Endothelial cell (in vitro differentiated cells): ENCODE measurements around the gene NAT8L. TPM values are rescaled to one million over a fixed set of nuclear protein-coding genes. Genes with fewer than 3 reads are reported as not detected.

ENCODE experiments used
- DNase-seq: peaks from one replicate; pipeline ENCODE4 v3.0.0; 2021; ENCODE audit warnings: low spot score
- H3K27ac Mint-ChIP-seq: one replicate; pipeline ENCODE4 v1.8.0; 2021; ENCODE audit warnings: mixed read lengths, inconsistent platforms; ENCODE audit not compliant: unreplicated experiment
- H3K27me3 Mint-ChIP-seq: one replicate; pipeline ENCODE4 v1.8.0; 2021; ENCODE audit warnings: mild to moderate bottlenecking, moderate library complexity, mixed read lengths, inconsistent platforms; ENCODE audit not compliant: unreplicated experiment
- H3K36me3 Mint-ChIP-seq: one replicate; pipeline ENCODE4 v1.8.0; 2021; ENCODE audit warnings: mild to moderate bottlenecking, low read depth, mixed read lengths, inconsistent platforms; ENCODE audit not compliant: unreplicated experiment
- H3K4me1 Mint-ChIP-seq: one replicate; pipeline ENCODE4 v1.8.0; 2021; ENCODE audit warnings: mild to moderate bottlenecking, mixed read lengths, inconsistent platforms; ENCODE audit not compliant: unreplicated experiment
- H3K4me3 Mint-ChIP-seq: one replicate; pipeline ENCODE4 v1.8.0; 2021; ENCODE audit warnings: mild to moderate bottlenecking, mixed read lengths, inconsistent platforms; ENCODE audit not compliant: unreplicated experiment
- H3K9me3 Mint-ChIP-seq: one replicate; pipeline ENCODE4 v1.8.0; 2021; ENCODE audit warnings: mixed read lengths, inconsistent platforms; ENCODE audit not compliant: unreplicated experiment
- total RNA-seq: library from RNA; stranded (reverse); fragmentation: NEBNext Ultra II Directional; extraction: Animal tissue kit (Norgen Biotek cat#: 25700); gene quantifications from one replicate; pipeline ENCODE4 v1.2.1, GENCODE V29; 2021; ENCODE audit not compliant: unreplicated experiment
- TF ChIP-seq, protein P1 (sequence below): fragments of 200-600 bp; sonication (generic); IDR thresholded peaks from one replicate; pipeline ENCODE4 v1.5.0; 2021; ENCODE audit warnings: antibody characterized with exemption; ENCODE audit not compliant: unreplicated experiment

The NAT8L gene
- total RNA-seq, 1 donor from 2014 or later = 0.36 TPM

DNA sequence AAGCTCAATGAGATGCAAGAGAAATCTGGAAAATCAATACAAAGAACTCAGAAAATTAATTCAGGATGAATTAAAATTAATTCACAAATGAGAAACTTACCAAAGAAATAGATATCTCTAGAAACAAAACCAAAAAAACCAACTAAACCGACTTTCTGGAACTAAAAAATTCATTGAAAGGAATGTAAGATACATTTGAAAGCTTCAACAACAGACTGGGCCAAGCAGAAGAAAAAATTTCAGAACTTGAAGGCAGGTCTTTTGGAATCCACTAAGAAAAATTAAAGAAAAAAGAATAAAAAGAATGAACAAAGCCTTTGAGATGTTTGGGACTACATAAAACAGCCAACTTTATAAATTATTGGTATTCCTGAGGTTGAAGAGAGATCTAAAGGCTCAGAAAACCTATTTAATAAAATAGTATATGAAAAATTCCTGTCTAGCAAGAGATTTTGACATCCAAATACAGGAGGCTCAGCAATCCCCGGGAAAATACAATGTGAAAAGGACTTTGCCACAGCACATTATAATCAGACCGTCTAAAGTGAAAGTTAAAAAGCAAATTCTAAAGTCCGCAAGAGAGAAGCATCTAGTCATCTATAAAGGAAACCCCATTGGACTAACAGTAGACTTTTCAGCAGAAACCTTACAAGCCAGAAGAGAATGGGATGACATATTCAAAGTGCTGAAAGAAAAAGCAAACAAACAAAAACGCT is 44.2 kb downstream of the NAT8L start:
- Mint-ChIP-seq H3K27me3 (peaks cover 6% of the 10 kb centered on the region), H3K4me1 (no peaks in the 10 kb centered on the region), H3K27ac (no peak overlapping the region), H3K4me3 (no peak overlapping the region), H3K36me3 (peaks cover 7% of the 10 kb centered on the region), H3K9me3 (no peaks in the 10 kb centered on the region)
- TF ChIP-seq, protein P1, sequence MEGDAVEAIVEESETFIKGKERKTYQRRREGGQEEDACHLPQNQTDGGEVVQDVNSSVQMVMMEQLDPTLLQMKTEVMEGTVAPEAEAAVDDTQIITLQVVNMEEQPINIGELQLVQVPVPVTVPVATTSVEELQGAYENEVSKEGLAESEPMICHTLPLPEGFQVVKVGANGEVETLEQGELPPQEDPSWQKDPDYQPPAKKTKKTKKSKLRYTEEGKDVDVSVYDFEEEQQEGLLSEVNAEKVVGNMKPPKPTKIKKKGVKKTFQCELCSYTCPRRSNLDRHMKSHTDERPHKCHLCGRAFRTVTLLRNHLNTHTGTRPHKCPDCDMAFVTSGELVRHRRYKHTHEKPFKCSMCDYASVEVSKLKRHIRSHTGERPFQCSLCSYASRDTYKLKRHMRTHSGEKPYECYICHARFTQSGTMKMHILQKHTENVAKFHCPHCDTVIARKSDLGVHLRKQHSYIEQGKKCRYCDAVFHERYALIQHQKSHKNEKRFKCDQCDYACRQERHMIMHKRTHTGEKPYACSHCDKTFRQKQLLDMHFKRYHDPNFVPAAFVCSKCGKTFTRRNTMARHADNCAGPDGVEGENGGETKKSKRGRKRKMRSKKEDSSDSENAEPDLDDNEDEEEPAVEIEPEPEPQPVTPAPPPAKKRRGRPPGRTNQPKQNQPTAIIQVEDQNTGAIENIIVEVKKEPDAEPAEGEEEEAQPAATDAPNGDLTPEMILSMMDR = no peak
- DNase-seq = no peak

DNA sequence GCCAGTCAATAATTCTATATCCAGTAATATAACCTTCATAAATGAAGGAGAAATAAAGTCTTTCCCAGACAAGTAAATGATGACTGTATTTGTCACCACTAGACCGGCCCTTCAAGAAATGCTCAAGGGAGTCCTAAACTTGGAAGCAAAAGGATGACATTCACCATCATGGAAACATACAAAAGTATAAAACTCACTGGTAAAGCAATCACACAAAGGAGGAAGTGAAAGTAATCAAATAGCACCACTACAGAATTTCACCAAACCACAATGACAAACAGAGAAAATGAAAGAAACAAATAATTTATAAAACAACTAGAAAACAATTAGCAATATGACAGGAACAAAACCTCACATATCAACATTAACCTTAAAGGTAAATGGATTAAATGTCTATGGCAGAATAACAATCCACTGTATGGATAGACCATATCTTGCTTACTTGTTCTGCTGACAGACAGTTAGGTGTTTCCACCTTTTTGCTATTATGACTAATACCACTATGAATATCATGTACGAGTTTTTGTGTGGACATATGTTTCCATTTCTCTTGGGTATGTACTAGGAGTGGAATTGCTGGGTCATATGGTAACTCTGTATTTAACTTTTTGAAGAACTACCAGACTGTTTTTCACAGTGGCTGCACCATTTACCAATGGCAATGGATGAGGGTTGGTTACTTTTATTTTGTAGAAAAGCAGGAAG is 44.9 kb downstream of the NAT8L start:
- TF ChIP-seq, protein P1 = no peak
- no peaks in the 10 kb centered on the region for H3K4me1 Mint-ChIP-seq
- no peak for DNase-seq
- H3K4me3 Mint-ChIP-seq = no peak overlapping the region
- no peak overlapping the region for H3K27ac Mint-ChIP-seq
- peaks cover 7% of the 10 kb centered on the region for H3K36me3 Mint-ChIP-seq
- H3K9me3 Mint-ChIP-seq = no peaks in the 10 kb centered on the region
- H3K27me3 Mint-ChIP-seq = peaks cover 6% of the 10 kb centered on the region

DNA sequence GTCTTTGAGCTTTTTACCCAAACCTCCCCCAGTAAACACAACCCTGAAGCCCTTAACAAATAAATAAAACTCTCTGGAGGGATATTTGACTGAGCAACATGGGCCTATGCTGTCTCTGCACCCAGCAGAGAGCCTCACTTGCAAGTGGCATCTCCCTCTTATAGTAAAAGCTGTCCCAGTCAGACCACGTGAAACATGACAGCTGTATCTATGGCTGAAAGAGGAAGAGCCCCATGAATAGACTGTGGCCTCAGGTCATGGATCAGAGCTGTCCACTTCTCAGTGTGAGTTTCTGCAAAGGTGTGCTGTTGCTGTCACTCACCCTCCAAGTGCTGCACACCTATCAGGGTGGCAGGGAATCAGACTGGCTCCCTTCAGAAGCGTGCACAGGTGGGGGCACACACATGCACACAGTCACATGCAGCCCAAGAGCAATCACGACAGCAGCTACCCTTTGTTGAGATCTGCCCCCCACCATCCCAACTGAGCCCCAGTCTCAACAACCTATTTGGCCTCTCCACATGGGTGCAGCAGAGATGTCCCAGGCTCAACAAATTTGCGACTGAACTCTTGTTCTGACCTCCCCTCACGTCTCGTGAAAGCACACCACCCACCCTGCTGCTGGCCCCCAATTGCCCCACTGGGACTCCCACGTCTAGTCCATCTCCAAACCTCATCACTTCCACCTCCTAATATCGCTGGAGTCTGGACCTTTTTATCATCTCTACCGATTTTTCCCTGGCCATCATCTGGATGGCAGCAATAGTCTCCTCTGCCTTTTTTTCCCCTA is 45.6 kb downstream of the NAT8L start:
- H3K27ac Mint-ChIP-seq = no peak overlapping the region
- H3K9me3 Mint-ChIP-seq = no peaks in the 10 kb centered on the region
- H3K4me3 Mint-ChIP-seq = no peak overlapping the region
- H3K4me1 Mint-ChIP-seq = no peaks in the 10 kb centered on the region
- TF ChIP-seq, protein P1 = no peak
- H3K27me3 Mint-ChIP-seq = peaks cover 6% of the 10 kb centered on the region
- H3K36me3 Mint-ChIP-seq = peaks cover 7% of the 10 kb centered on the region
- DNase-seq = no peak

DNA sequence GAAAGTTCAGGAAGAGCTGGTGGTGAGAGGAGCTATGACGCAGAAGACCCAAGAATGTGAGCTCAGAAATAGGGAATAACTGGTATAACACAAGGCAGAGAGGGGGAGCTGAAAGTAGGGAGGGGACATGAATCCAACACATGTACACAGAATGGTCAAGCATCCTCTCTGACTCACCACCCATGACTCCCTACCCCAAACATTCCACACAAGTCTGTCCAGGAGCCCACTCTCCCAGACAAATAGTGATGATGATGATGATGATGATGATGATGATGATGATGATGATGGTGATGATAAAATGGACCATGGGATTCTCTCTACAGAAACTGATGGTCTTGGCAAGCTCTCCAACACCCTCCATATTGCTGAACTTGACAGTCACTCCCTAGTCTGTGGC is 46.4 kb downstream of the NAT8L start:
- DNase-seq = no peak
- Mint-ChIP-seq H3K4me3 (no peak overlapping the region), H3K36me3 (peaks cover 7% of the 10 kb centered on the region), H3K27ac (no peak overlapping the region), H3K27me3 (peaks cover 5% of the 10 kb centered on the region), H3K4me1 (no peaks in the 10 kb centered on the region), H3K9me3 (no peaks in the 10 kb centered on the region)
- TF ChIP-seq, protein P1 = no peak
